Measurements from ENCODE around the gene UBAC2.
"Not testable (repeated sequence)": the region's sequence is repeated elsewhere in the genome, so short reads cannot be mapped to it uniquely, and the experiment has no call there.

DNA sequence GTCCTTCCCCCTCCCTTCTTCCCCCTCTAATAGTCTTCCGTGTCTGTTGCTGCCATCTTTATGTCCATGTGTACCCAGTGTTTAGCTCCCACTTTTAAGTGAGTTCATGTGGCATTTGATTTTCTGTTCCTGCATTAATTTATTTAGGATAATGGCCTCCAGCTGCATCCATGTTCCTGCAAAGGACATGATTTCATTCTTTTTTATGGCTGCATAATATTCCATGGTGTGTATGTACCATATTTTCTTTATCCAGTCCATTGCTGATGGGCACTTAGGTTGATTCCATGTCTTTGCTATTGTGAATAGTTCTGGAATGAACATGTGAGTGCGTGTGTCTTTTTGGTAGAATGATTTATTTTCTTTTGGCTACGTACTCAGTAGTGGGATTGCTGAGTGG, 48.5 kb downstream of the UBAC2 start:
- TF ChIP-seq POLR2A, POLR2AphosphoS5 (IDR thresholded peaks at IDR 0.05; ENCODE audit: low read depth, low read length): not testable (repeated sequence)
